HG03064 (cell line): ENCODE data around the gene TTC34.

Experiments
- ATAC-seq: cut with Tn5 transposase; IDR thresholded peaks from one replicate; pipeline ENCODE4 v1.9.1; 2021; ENCODE audit warnings: low read depth; ENCODE audit not compliant: unreplicated experiment

The TTC34 gene, protein sequence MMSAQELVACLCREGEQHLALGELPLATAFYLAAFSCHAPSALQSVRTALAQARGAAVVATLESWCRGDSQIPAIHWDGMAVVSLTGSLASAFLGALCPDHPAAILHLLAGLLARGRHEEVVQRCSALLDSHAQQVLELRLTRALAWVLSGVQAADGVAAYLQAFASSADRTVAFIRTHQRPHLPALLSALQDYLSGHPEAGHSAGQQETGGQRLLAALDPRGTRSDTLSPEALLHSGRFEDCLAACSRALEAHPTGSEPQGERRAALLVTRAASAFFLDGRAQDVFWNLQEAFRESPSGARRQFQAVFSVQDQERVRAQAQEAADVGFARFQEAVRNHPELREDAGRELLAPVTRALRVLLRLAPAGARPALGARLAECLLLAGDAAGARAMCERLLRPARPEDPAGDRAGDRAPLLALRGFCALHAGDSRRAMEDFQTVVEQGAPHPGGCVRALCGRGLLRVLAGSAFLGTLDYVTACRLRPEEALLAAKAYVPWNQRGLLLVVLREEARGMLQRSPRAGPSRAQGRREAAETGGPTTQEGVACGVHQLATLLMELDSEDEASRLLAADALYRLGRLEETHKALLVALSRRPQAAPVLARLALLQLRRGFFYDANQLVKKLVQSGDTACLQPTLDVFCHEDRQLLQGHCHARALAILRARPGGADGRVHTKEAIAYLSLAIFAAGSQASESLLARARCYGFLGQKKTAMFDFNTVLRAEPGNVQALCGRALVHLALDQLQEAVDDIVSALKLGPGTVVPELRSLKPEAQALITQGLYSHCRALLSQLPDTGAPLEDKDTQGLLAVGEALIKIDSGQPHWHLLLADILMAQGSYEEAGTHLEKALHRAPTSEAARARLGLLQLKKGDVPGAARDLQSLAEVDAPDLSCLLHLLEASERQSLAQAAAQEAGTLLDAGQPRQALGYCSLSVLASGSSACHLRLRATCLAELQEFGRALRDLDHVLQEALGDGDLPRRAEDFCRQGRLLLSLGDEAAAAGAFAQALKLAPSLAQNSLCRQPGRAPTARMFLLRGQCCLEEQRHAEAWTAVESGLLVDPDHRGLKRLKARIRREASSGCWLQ

DNA sequence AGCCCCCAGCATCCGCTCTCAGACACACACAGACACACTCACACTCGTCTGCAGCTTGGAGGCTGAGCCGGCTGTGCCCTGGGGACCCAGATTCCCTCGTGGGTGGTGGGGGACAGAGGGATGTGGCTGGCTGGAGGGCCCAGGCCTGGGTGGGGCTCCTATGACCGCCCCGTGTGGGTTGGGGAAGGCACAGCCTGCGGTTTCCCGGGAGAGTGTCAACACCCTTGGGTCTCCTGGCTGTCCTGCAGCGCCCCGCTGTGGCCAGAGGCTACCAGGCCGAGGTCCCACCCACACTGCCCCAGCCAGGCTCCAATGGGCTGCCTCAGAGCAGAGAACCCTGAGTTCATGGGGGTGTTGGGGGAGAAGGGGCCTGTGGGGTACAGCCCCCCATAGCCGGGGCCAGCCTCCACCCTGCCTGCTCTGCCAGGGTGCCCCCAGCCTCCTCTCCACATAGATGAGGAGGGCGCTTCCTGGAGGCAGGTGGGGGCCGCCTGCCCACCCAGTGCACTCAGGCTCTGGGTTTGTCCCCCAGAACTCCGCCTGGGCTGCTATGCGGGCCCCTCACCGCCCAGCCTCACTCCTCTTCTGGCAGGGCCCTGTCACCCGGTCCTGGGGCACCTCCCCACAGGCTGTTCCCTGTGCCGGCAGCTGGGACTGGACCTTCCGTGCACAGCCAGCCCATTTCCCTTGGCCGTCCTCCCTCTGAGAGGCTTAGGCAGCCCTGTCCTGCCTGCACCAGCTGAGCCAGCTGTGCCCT is at the start of gene TTC34:
TTC34 (minus strand) TSS at position 159 of the 757 bp plus-strand sequence. CDS start 866 bp downstream, outside the sequence.
- ATAC-seq = no peak

DNA sequence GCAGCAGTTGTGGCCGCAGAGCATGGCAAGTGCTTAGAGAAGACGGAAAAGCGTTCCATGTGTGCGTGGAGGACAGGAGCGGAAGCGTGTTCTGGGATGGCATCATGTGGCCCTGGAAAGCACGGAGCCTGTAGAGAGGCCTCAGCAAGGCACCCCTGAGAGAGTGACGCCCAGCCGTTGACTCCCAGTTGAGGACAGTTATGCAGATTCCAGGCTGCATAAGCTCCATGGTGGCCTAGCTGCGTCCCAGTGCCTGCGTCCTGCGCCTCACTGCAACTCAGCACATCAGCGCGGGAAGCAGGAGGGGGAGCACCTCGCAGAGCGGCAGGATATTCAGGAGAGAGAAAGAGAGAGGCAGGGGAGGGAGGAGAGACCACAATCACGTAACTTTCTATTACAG is 49.0 kb upstream of the TTC34 start:
- no peak for ATAC-seq

DNA sequence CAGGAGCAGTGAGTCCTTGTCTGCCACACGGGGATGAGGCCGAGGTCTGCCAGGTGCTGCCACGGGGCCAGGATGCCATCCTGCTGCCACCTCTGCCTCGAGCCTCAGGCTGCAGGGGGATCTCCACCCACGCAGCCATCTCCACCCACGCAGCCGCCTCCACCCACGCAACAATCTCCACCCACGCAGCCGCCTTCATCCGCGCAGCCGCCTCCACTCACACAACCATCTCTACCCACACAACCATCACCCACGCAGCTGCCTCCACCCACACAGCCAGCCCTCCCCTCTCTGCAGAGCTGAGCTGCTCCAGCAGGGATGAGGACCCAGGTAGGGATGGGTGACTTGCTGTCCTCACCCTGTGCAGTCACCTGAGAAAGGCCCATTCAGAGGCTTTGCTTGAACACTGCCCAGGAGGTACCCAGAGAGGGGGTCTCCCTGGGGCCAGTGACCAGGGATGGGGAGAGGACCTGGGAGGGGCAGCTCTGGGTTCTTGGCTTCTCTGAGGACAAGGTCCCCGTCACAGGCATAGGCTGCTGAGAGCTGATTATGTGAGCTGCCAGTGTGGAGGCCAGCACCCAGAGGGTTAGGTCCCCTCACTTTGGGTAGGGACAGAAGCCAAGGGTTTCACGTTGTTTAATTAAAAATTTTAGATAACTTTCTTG is 46.6 kb upstream of the TTC34 start:
- ATAC-seq = no peak

DNA sequence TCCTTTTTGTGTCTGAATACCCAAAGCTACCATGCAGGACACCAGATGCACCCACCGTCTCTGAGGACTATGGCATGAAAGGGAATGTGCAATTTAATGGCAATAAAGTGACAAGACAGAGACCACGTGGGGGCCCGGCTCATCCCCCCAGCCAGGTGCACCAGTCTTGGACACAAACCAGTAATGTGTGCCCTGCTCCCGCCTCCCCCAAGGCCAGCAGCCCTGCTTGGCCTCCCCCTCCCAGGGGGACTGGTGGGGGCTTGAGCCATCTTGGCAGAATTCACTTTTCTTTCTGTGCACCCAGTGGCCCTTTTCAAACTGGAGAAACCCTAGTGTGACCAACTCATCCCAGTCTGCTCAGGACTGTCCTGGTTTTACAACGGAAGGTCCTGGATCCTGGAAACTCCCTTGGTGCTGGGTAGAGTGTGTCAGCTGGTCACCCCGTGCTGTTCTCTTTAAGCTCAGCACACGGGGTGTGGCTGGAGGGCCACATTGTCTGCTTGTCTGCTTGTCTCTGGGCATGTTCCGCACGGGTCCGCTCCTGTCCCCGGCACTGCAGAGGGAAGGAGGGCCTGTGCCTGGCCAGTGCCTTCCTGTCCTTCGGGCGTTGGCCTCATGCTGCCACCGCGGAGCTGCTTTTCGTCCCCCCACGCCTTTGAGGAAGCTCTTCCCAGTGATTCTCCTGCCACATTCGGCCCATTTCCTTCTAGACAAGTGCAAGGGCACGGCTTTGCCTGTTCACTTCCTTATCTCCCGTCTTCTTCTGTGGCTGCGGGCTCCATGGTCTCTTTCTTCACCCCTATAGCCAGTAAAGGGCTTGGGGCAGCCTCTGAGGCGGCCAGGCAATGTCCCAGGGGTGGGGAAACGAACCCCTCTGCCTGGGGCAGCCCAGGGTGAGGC is 45.8 kb upstream of the TTC34 start:
- ATAC-seq = no peak

DNA sequence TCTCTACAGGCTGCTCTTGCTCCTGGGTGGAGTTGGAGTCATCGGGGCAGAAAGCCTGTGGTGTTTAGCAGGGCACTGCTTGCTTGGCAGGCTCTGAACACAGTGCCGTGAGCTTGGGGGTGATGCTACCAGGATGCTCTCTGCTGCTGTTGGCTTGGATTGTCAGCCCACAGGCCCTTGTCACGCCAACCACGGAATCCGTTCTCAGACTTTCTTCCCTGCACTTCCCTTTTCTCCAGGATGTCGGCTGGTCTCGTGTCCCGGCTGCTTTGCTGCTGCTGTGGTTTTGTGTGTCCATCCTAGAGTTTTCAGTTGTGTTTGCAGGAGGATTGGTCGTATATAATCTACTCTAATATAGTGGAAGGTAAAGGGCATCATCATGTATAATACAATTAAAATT is 44.4 kb upstream of the TTC34 start:
- no peak for ATAC-seq

DNA sequence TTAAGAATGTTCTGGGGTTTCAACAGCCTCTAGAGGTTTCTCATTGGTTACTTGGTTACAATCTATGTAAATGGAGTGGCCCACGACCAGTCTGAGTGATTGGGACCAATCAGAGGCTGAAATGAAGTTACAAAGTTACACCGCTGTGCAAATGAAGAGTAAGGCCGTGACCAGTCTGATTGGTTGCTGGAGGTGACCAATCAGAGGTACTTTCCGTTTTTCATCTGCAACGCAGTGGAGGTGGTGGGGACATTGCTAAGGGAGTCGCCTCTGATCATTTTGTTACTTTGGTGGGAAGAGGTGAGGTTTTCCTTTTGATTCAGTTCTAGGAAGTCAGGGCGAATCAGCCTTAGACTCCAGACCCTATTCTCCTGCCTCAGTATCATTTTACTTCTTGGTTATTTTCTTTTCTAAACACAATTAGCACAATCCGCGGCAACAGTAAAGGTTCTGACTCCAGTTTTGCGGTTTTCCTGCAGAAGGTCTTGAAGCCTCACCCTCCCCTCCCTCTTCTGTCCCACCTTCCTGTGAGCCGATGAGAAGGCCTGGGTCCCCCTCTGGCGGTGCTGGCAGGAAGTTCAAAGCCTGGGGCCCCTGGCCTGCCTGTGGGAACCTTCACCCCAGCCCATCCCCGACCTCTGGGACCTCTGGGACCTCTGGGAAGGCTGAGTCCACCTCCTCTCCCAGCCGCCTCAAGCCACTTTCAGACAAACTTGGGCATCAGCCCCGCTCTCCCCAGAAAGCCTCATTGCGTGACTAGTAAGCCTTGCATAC is 38.7 kb upstream of the TTC34 start:
- no peak for ATAC-seq

DNA sequence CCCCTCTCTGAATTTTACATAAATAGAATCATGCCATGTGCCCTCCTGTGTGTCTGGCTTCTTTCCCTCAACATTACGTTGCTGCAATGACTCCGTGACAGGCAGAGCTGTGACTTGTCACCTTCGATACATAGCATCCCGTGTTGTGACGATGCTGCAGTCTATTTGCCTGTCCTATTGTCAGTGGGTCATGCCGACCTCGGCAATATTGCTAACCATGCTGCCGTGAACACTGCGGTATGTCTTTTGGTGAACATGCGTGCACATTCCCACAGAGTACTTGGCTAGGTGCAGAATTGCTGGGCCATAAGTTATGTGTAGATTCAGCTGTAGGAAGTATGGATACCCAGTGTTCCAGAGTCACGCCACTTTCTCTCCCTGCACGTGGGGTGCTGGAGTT is 36.3 kb upstream of the TTC34 start:
- ATAC-seq = no peak

DNA sequence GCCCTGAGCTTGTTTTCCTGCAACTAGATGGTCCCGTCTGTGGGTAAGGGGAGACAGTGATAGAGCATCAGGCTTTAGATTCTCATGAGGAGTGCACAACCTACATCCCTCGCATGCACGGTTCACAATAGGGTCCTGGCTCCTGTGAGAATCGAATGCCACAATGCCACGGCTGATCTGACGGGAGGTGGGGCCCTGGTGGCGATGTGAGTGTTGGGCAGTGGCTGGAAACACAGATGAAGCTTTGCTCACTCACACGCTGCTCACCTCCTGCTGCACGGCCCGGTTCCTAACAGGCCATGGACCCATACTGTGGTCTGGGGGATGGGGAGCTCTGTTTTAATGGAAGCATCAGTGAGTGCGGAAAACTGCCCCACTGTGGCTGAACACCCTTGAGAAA is 35.8 kb upstream of the TTC34 start:
- ATAC-seq = no peak

DNA sequence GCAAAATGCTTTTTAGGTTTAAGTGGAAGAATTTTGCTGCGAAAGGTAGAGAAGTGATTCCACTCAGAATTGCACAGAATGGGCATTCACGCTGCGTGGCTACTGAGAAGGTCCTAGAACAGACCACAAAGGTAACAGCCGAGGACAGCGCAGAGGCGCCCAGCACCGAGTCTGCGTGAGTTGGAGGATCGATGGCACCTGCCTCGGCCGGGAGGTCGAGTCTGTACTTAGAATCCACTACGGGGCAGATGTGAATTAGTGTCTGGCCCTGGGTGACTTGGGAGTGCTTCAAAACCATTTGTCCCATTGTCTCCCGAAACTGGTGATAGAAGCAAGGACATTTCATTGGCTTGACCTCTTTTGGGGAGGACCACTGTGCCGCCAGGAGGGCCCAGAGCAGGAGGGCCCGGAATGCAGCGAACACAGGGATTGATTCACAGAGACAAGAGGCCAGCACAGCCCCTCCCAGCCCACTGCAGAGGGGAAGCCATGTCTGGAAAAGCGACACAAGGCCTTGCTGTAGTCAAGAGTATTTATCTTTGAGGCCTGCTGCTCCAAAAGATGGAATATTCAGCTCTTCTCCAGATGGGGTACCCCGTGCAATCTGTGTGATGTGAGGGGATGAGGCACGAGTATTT is 35.0 kb upstream of the TTC34 start:
- ATAC-seq = no peak

DNA sequence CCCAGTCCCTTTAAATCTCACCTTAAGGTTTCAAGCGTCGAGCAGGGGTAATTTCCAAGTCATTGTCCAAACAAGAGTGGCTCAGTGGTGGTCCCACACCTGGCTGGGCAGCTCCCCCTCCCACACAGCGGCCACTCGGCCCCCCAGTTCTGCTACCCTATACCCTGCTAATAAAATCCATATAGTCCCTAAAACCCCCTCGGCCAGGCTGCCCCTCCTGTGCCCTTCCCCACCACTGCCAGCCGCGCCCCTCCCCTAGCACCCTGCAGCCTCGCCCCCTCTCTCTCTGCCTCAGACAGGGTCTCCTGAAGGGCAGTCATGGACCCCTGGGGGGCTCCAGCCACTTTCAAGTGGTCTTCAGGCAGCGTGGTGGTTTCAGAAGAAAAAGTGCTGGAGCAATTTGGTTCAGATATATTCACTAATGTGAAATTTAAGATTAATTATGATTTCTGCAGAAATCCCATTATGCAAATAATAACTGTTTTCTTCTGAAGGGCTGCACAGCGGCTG is 34.2 kb upstream of the TTC34 start:
- ATAC-seq = no peak

DNA sequence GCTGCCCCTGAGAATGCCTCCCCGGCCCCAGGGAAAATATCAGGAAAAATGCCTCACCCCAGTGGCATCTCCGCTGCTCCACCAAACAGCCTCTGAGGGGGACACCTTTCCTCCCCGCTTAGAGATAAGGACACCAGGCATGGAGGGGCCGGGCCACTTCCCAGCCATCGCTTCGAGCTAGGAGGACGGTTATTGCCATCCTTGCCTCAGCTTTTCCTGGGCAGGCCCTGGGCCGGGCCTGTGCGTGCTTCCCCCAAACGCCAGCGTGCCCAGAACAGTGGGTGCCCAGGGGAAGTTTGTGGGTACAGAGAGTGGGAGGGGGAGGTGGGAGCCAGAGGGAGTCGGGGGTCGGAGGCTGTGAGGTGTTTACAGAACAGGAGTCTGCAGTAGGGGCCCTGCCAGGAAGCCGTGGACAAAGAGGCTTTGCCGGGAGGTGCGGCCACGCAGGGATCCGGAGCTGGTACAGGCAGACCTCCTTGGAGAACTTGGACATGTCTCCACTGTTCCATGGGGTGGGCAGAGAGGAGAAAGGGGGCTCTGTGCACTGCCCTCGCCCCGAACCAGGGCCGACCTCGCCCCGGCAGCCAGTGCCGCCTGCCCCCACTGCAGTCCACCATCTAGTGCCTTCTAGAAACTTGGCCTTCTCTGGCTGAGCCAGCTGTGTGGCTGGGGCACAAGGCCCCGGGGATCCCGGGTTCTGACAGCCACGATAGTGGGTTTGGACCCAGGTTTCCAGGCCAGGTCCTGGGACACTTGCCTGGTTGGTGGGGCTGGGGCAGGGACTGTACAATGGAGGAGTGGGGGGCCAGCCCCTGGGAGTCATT is 33.5 kb upstream of the TTC34 start:
- no peak for ATAC-seq

DNA sequence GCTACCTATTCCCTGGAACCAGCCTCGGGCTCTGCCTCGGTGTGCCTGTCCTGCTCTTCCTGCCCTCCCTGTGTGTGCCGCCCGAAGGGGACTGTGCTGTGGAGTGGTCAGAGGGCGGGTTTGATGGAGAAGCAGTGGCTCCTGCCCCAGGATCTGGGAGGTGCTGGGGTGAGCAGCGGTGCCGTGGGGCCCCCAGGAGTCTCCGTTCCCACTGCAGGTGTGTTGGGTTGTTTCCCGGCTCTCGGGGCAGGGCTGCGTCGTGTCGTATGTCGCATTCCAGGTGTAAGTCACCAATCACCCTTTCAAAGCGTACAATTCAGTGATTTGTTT is 32.6 kb upstream of the TTC34 start:
- no peak for ATAC-seq

DNA sequence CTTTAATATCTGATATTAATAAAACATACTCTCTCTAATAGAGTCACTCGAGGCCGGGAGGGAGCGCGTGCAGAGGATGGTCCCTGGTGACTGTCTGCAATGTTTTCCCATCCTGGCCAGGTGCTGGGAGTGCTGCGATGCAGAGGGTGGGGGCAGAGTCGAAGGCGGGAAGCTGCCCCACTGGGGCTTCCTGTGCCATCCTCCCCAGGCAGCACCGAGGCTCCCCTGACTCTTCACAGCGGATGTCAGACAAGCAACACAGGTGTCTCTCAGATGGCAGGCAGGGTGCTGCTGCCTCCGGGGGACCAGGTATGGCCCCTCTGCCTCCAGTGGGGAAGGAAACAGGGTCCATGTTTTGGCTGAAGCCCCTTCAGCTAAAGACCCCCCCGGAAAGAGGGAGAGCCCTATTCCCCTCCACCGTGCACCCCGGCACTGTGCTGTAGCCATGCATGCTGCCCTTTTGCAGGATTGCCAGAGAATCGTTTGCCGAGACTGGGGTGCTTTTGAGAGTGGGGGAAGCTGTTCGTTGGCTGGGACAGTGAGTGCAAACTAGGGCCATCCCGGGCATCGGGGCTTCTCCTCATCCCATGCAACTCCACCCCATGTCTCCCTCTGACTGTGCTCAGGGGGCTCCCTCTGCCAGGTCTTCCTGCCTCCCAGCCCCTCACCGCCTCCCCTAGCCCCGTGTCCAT is 32.1 kb upstream of the TTC34 start:
- no peak for ATAC-seq

DNA sequence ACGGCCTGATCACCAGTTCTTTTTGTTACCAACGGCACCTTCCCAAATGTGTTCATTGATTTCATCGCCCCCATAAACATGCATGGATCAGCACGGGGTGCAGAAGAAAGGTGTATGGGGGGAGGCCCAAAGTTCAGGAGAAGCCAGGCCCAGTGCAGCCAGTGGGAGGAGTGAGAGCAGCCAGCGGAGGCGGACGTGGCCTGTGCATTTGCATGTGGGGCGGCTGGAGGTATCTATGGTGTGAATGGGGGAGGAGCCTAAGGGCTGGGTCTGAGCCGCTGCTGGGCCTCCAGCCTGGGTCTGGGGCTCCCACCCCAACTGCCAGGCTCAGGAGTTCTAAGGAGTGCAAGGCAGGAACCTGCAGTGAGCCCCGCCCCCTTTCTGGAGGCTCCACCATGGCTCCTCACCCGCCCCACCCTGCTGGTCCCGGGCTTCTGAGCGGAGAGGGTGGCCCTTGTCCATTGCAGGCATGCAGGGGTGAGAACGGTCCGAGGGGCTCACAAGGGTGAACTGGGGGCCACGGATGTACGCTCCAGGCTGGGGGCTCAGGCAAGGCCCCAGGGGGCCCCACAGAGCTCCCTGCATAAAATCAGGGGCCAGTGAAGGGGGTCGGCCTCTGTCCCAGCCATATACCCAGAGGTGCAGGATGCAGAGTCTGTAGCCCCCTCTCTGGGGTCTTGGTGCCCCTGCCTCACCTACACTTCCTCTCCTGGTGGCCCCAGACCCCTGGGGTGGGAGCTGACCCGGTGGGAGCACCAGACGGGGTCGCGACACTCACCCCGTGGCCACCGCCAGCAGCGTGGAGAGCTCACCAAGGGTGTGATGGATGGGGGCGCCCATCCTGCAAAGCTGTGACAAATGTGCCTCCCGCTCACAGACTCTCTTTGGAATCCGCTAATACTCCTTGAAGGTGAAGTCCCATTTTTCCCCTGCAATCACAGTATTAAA is 31.3 kb upstream of the TTC34 start:
- ATAC-seq = no peak

DNA sequence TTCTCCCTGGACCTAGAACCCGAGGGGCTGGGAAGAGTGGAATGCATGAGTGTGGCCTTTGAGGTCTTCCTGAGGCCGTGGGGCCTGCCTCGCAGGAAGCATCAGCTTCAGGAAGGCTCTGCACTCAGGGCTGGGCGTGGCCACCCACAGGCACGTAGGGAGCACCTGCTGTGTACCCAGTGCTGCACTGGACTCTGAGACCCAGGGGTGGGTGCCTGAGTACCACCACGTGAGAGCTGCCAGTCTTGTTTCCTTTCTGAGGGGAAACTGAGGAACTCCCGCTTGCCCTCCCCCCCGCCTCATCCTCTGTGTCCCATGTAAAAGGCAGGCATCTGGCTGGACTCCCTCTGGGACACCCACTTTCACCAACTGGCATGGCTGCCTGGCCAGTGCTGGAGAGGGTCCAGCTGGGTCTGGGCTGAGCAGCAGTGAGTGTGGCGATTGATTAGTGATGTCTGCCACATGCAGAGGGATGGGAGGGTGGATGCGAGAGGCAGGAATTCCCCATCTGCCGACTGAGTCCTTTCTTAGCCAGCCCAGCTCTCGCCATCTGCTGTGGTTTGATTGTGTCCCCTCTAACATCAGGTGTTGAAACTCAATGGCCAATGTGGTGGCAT is 30.2 kb upstream of the TTC34 start:
- ATAC-seq = no peak
